Esophagus mucosa (tissue), 1 donor: ENCODE results near the gene KDELR3. TPM values are rescaled to one million over a fixed set of nuclear protein-coding genes. Genes with fewer than 3 reads are reported as not detected.
"Not testable (repeated sequence)": the region's sequence is repeated elsewhere in the genome, so short reads cannot be mapped to it uniquely, and the experiment has no call there.

Experiments used
- ATAC-seq: fragments of 200-7000 bp; cut with Tn5 transposase; one replicate; pipeline ENCODE4 v1.9.1; 2020
- total RNA-seq: library from RNA; stranded (reverse); gene quantifications from one replicate; pipeline ENCODE4 v1.2.4, GENCODE V29; 2023
- donor health status: DM: yes; HTN: yes; CAD: no.

Gene KDELR3
- total RNA-seq, 1 donor from 2014 or later, result 3.2 TPM

DNA sequence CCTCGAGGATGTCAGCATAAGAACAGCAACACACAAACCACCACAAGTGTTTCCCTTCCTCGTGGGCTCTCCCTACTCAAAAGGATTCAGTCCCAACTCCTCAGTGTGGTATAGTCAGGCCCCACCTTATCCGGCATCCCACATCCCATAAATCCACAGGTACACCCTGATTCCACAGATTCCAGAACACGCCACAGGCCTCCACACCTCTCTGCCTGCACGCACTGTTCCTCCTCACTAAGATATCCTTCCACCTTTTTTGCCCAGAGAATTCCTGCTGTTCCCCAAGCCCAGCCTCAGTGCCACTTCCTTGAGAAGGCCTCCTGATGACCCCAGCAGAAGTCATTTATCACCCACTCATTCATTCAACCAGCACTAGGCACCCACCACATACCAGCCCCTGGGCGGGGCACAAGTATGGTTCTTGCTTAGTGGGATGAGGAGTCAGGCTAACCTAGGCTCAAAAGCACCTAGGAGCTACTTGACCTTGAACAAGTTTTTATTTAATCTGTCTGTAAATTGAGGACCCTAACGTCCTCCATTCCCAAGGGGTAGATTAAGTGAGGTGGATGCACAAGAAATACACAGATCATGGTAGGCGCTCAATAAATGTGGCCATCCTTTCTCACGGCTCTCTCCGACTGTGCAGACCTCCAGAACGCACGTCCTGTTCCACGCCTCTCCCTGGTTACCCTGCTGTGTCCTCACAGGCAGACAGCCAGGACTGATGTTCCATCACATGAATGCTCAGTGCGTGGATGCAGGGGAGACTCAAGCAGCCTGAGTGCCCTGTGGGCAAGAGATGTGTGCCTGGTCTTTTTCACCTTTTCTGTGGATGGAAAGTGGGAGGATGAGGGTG, 10.8 kb upstream of the KDELR3 start:
- no peak for ATAC-seq

- ATAC-seq, result no peak
Measured at GRCh38 chr22:38460426-38460840, 7.5 kb upstream of the KDELR3 start.

DNA sequence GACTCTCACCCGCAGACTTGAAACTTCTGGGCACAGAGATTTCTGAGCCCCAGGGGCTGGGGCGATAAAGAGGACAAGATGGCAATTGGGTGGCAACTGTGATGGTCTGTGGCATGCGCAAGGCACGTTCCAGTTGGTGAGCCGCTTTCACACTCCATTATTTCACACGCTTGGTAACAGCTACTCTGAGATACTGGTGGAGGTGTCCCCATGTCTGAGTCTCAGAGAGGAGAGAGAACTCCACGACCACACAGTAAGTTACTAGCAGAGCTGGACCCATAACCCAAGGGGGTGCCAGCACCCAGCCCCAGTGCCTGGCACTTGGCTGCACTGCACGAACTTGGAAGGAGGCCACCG, 6.9 kb upstream of the KDELR3 start:
- peak; percentile 14 for ATAC-seq

GRCh38 chr22:38461414-38462081, 6.3 kb upstream of the KDELR3 start:
- ATAC-seq, result peak; percentile 51

DNA sequence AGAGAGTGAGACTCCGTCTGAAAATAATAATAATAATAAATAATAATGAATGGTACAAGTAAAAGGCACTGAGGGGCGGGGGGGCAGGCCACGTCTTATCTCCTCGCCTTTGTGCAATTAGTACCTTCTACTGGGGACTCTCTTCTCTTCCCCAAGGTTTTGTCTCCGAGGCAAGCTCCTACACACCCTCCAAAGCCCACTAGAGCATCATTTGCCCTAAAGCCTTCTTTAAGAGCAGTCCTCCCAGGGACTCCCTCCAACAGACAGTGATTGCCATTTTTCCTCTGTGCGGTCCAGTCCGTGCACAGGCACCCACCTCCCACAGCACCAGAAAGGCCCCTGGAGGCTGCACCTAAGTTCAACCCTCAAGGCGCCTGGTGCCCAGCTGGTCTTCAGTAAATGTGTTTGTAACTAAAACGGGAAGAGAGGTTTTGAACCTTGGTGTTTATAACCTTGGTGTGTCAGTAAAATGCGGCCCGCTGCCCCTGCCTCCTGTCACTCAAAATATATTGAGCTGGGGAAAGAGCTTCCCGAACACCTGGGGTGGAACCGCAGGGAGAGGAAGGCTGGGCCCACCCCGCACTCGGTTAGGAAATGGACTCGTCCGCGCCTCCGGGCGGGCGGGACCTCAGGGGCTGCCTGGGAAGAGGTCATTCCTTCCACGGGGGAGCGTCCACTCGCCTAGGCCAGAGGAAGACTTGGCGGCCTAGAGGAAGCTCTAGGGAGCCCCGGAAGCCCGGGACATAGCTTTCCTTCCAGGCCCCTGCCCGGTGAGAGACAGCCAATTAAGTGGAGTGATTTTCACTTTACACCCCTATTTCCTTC, 4.7 kb upstream of the KDELR3 start:
- ATAC-seq, result no peak

- ATAC-seq, result no peak
Measured at GRCh38 chr22:38464992-38465672, 2.8 kb upstream of the KDELR3 start.

DNA sequence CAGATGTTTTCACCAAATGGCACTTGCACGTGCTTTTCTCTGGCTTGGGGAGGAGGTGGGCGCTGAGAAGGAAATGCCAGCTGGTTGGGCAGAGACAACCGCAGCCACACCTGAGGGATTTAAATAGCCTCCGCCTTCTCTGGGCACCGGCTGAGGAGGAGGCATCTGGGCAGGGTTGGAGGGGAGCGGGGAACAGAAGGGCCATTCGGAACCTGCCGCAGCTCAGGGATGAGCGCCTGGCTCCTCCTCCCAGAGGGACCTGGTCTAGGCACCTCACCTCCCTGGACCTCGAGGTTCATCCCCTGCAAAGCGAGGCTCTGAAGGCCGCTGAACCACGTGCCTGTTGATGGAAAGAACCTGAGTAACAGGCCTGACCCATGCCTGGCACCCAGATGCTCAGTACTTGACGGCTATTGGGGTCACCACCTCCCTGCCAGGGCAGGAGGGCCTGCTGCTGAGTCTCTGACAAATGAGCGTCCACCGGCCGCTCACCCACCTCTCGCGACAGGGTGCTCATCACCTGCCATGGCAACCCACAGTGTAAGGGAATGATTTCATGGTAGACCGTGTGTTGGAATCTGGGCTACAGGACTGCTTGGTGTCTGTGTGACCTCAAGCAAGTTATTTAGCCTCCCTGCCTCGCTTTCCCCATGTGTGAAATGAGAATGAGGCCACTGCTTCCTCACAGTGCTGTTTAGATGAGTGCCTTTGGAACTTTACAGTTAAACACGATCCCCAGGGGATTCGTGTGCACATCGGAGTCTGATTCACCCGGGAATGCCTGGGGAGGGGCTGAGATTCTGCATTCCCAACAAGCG, 2.0 kb upstream of the KDELR3 start:
- ATAC-seq, result no peak

GRCh38 chr22:38467438-38467903, 425 bp upstream of the KDELR3 start:
- peak; percentile 27 for ATAC-seq

DNA sequence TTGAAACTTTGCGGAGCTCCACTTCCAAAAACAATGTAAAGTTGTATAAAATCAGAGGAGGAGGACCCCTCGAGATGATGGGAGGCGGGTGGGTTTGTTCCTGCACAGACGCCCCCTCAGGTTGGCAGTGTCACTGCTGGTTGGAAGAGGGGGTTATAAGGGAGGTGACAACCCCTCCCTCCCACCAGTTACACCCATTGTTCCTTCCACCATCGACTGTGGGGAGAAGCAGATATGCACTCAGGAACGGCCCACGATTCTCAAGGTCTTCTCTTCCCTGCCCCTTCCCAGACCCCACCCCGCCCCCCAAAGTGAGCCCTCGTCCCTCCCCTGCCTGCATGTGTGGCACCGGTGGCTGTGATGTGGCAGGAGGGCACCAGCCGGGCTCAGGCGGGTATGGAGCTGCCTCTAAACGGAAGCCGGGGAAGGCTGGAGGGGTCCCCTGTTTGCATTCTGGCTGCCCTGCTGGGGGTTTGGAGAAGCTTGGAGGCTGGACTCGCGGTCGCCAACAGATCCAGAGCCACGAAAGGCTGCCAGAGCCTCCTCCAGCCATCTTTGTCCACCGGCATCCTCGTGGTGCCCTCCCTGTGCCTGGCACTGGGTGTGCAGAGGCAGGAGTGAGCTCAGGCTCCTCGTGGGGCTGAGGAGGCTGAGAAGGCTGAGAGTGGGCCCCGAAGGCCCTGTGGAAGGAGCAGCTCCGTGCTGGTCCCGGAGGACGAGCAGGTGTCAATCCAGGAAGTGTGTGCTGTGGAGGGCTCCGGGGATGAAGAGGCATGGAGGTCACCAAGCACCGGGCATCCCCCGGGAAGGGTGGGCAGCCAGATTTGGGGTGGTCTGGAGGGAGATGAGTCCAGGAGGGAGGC, 778 bp downstream of the KDELR3 start:
- ATAC-seq, result no peak

- no peak for ATAC-seq
Measured at GRCh38 chr22:38469306-38469781, 1.4 kb downstream of the KDELR3 start.

- ATAC-seq, result not testable (repeated sequence)
Measured at GRCh38 chr22:38470179-38470578, 2.3 kb downstream of the KDELR3 start.

GRCh38 chr22:38471237-38471636, 3.3 kb downstream of the KDELR3 start:
- ATAC-seq, result no peak

- ATAC-seq, result no peak
Measured at GRCh38 chr22:38474003-38474607, 6.2 kb downstream of the KDELR3 start.

- peak; percentile 19 for ATAC-seq
Measured at GRCh38 chr22:38477585-38477984, 9.7 kb downstream of the KDELR3 start.

DNA sequence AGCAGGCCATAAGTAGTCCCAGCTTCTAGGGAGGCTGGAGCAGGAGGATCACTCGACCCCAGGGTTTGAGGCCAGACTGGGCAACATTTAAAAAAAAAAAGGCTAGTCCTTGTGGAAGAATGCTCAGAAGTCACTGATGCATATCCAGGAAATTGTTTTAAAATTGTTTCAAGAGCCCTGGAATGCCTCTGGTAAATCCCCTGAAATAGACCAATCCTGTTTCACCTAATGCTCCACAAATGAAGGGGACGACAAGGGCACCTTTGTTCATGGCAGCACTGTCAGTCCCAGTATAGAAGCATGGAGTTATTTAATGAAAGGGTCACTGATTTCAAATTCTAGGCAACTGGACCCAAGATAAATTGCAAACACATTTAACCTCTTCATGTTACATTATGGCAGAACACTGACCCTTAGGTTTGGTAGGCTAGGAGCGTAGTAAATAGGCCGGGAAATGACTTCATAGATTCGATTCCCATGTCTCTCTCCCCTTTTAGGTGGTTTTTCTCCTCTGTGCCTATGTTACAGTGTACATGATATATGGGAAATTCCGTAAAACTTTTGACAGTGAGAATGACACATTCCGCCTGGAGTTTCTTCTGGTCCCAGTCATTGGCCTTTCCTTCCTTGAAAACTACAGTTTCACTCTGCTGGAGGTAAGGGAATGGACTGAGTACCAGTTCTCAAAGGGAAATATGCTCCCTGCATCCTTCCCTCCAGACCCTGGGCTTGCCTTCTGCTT, 11.4 kb downstream of the KDELR3 start:
- ATAC-seq, result peak; percentile 4

DNA sequence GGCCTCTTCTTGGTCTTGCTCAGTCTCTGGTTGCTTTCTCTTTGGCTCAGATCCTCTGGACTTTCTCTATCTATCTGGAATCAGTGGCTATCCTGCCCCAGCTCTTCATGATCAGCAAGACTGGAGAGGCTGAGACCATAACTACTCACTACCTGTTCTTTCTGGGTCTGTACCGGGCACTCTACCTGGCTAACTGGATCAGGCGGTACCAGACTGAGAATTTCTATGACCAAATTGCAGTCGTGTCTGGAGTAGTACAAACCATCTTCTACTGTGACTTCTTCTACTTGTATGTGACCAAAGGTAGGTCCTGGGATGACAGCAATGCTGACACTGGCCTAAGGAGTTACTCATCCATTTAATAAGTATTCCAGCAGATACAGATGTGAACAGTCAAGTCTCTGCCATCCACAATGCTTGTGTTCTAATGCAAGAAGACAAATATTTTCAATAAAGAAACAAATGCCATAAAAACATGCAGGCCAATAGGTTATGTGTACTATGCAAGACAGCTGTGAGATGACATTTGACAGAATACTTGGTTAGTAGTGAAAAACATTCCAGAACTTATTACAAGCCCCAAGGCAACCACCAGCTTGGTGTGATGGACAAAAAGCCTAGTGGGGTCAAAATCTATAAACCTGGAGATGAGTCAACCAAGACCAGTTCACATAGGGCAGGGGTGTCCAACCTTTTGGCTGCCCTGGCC, 13.4 kb downstream of the KDELR3 start:
- peak; percentile 15 for ATAC-seq

GRCh38 chr22:38481871-38482332, 14.0 kb downstream of the KDELR3 start:
- ATAC-seq, result no peak

GRCh38 chr22:38482662-38483308, 14.9 kb downstream of the KDELR3 start:
- ATAC-seq, result no peak
